Liver (tissue), 9 donors: ENCODE measurements around the gene RINL. TPM values are rescaled to one million over a fixed set of nuclear protein-coding genes. Genes with fewer than 3 reads are reported as not detected.

Experiments
- DNase-seq: peaks from one replicate; pipeline ENCODE4 v3.0.0-alpha.2; 2017; ENCODE audit warnings: low spot score
- H3K27ac ChIP-seq, 2 donors: one replicate each; pipeline ENCODE4 v1.7.0; 2013; ENCODE audit warnings: inconsistent platforms in 2 of 2, low read length in 2 of 2, control low read depth in 1 of 2, low read depth in 1 of 2, mild to moderate bottlenecking in 1 of 2
- H3K27me3 ChIP-seq, 4 donors: one replicate each; pipeline versions ENCODE4 v1.6.1 to v1.7.0; 2013; ENCODE audit warnings: low read length in 3 of 4, inconsistent platforms in 1 of 4, mild to moderate bottlenecking in 1 of 4, moderate library complexity in 1 of 4; ENCODE audit not compliant: control insufficient read depth in 4 of 4, insufficient read depth in 4 of 4
- H3K36me3 ChIP-seq, 4 donors: one replicate each; pipeline versions ENCODE4 v1.6.1 to v1.7.0; 2013; ENCODE audit warnings: low read length in 3 of 4, mild to moderate bottlenecking in 3 of 4, low read depth in 1 of 4, moderate library complexity in 1 of 4; ENCODE audit not compliant: control insufficient read depth in 4 of 4, insufficient read depth in 3 of 4
- H3K4me1 ChIP-seq, 4 donors: one replicate each; pipeline versions ENCODE4 v1.6.1 to v1.7.0; 2013; ENCODE audit warnings: low read length in 3 of 4, mild to moderate bottlenecking in 3 of 4, moderate library complexity in 1 of 4; ENCODE audit not compliant: control insufficient read depth in 4 of 4, insufficient read depth in 4 of 4
- H3K4me3 ChIP-seq, 3 donors: one replicate each; pipeline versions ENCODE4 v1.6.1 to v1.7.0; 2013; ENCODE audit warnings: low read length in 3 of 3, control low read depth in 1 of 3, low read depth in 1 of 3, mild to moderate bottlenecking in 1 of 3
- H3K9ac ChIP-seq, 2 donors: one replicate each; pipeline ENCODE4 v1.7.0; 2013; ENCODE audit warnings: low read length in 2 of 2, mild to moderate bottlenecking in 2 of 2, moderate library complexity in 2 of 2, control low read depth in 1 of 2, low read depth in 1 of 2
- H3K9me3 ChIP-seq, 4 donors: one replicate each; pipeline versions ENCODE4 v1.6.1 to v1.7.0; 2013; ENCODE audit warnings: low read length in 3 of 4; ENCODE audit not compliant: control insufficient read depth in 4 of 4
- CTCF ChIP-seq: fragments of 150-350 bp; IDR thresholded peaks from 2 replicates; pipeline ENCODE4 v1.5.1; 2017; ENCODE audit warnings: improper control_type of control experiment, low read depth, low read length; ENCODE audit not compliant: missing input control
- FOXA1 ChIP-seq: IDR thresholded peaks from 2 replicates; pipeline ENCODE4 v1.6.1; 2016; ENCODE audit warnings: antibody characterized with exemption
- FOXA2 ChIP-seq: IDR thresholded peaks from 2 replicates; pipeline ENCODE4 v1.6.1; 2016; ENCODE audit warnings: antibody characterized with exemption
- GABPA ChIP-seq, 2 donors: IDR thresholded peaks in 1 of 2; conservative IDR thresholded peaks in 1 of 2; 2 replicates each; pipeline ENCODE4 v1.6.1; 2016; ENCODE audit warnings: antibody characterized with exemption in 2 of 2, mild to moderate bottlenecking in 1 of 2, moderate library complexity in 1 of 2
- HNF4A ChIP-seq, 2 donors: conservative IDR thresholded peaks; 2 replicates each; pipeline ENCODE4 v1.6.1; 2016; ENCODE audit warnings: antibody characterized with exemption in 2 of 2, mild to moderate bottlenecking in 2 of 2
- JUND ChIP-seq, 2 donors: IDR thresholded peaks; 2 replicates each; pipeline ENCODE4 v1.6.1; 2016; ENCODE audit warnings: antibody characterized with exemption in 2 of 2
- NR2F2 ChIP-seq: IDR thresholded peaks from 2 replicates; pipeline ENCODE4 v1.6.1; 2016; ENCODE audit warnings: antibody characterized with exemption
- RXRA ChIP-seq, 2 donors: IDR thresholded peaks; 2 replicates each; pipeline ENCODE4 v1.6.1; 2017 to 2018; ENCODE audit warnings: antibody characterized with exemption in 2 of 2, mild to moderate bottlenecking in 1 of 2
- SP1 ChIP-seq: IDR thresholded peaks from 2 replicates; pipeline ENCODE4 v1.6.1; 2018; ENCODE audit warnings: antibody characterized with exemption, mild to moderate bottlenecking
- TAF1 ChIP-seq: conservative IDR thresholded peaks from 2 replicates; pipeline ENCODE4 v1.6.1; 2016; ENCODE audit warnings: antibody characterized with exemption, mild to moderate bottlenecking
- YY1 ChIP-seq: IDR thresholded peaks from 2 replicates; pipeline ENCODE4 v1.6.1; 2016; ENCODE audit warnings: antibody characterized with exemption, mild to moderate bottlenecking
- WGBS: extraction: QIAGEN DNeasy Blood & Tissue Kit; methylation state at CpG from one replicate; pipeline ENCODE4 v1.1.7; 2013; 5-methylcytosine and 5-hydroxymethylcytosine counted together
- polyA plus RNA-seq, 2 donors: library from polyadenylated mRNA; stranded (reverse) in 1 of 2; unstranded in 1 of 2; fragments of 200-250 nt in 1 of 2; fragments of >200 nt in 1 of 2; fragmentation: Nextera tagmentation in 1 of 2; extraction: Ambion mirVana in 1 of 2; gene quantifications; one replicate each; pipeline versions ENCODE4 v1.2.1 to v1.2.3, GENCODE V29; 2013 to 2015
- total RNA-seq, 2 donors: library from RNA; depleted of rRNA; stranded (reverse); fragments of >200 nt; gene quantifications; one replicate each; pipeline ENCODE4 v1.2.3, GENCODE V29; 2014
- TF ChIP-seq, protein P1 (sequence below): IDR thresholded peaks from 2 replicates; pipeline ENCODE4 v1.6.1; 2016; ENCODE audit warnings: antibody characterized with exemption, mild to moderate bottlenecking
- donor health status: healthy.
- donor health status: healthy.
- donor health status: healthy.
- donor health status: healthy.
- donor health status: healthy.

RINL gene
- total and polyA plus RNA-seq, 4 donors = 4.9 to 8.7 (median 5.5) TPM

DNA sequence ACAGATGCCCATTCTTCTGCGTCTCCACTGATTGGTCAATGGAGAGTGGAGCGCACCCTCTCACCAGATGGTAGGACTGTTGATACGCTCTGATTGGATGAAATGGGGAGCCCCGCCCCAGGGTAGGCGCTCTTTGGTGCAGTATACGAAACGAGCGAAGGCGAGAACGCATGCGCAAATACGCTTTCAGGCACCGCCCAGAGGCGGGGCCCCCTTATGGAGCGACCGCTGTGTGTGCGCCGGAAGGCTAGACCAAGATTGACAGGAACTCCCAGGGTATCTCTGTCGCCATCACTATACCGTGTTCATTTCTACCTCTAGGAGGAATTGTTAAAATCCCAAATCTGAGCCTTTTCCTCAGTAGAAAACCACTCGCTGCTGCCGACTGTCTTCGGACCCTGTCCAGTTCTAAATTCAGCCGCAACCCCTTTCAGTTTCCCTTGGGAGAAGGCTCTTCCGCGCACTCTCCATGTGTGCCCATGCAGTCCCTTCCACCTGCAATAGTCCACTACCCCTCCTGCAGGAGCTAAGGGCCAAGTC is 27.6 kb downstream of the RINL start (continued):
- TF ChIP-seq, protein P1, sequence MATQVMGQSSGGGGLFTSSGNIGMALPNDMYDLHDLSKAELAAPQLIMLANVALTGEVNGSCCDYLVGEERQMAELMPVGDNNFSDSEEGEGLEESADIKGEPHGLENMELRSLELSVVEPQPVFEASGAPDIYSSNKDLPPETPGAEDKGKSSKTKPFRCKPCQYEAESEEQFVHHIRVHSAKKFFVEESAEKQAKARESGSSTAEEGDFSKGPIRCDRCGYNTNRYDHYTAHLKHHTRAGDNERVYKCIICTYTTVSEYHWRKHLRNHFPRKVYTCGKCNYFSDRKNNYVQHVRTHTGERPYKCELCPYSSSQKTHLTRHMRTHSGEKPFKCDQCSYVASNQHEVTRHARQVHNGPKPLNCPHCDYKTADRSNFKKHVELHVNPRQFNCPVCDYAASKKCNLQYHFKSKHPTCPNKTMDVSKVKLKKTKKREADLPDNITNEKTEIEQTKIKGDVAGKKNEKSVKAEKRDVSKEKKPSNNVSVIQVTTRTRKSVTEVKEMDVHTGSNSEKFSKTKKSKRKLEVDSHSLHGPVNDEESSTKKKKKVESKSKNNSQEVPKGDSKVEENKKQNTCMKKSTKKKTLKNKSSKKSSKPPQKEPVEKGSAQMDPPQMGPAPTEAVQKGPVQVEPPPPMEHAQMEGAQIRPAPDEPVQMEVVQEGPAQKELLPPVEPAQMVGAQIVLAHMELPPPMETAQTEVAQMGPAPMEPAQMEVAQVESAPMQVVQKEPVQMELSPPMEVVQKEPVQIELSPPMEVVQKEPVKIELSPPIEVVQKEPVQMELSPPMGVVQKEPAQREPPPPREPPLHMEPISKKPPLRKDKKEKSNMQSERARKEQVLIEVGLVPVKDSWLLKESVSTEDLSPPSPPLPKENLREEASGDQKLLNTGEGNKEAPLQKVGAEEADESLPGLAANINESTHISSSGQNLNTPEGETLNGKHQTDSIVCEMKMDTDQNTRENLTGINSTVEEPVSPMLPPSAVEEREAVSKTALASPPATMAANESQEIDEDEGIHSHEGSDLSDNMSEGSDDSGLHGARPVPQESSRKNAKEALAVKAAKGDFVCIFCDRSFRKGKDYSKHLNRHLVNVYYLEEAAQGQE = peak; percentile 84
- TF ChIP-seq SP1 (peak; percentile 28), GABPA (IDR thresholded peaks at IDR 0.05 in 1 of 2, conservative IDR thresholded peaks at IDR 0.05 in 1 of 2) (peak; percentile 36 to 82), HNF4A (conservative IDR thresholded peaks at IDR 0.05) (no peak)

GRCh38 chr19:38849860-38850435 is 28.1 kb downstream of the RINL start, which contains the start of gene HNRNPL:
HNRNPL (minus strand) TSS chr19:38849986; CDS start chr19:38849966, 20 bp downstream.
- peak within 1 kb of the TSS; percentile 100 for H3K27ac ChIP-seq
- H3K27me3 ChIP-seq = no peaks in the 10 kb centered on the region
- DNase-seq = peak; percentile 99
- H3K4me1 ChIP-seq = peaks cover 5 to 45% (median 33%) of the 10 kb centered on the region in 4 donors
- no peaks in the 10 kb centered on the region for H3K9me3 ChIP-seq
- TF ChIP-seq SP1 (peak; percentile 98), JUND (IDR thresholded peaks at IDR 0.05) (peak; percentile 11 to 14), FOXA1 (no peak), GABPA (IDR thresholded peaks at IDR 0.05 in 1 of 2, conservative IDR thresholded peaks at IDR 0.05 in 1 of 2) (peak in 1 of 2 donors; percentile 86), HNF4A (conservative IDR thresholded peaks at IDR 0.05) (peak in 1 of 2 donors; percentile 36), FOXA2 (peak; percentile 21), TAF1 (peak; percentile 28), CTCF (peak; percentile 49), NR2F2 (no peak), YY1 (no peak), RXRA (IDR thresholded peaks at IDR 0.05) (peak in 1 of 2 donors; percentile 41)
- TF ChIP-seq, protein P1 = peak; percentile 7
- peaks cover 8 to 21% (median 20%) of the 10 kb centered on the region in 4 donors for H3K36me3 ChIP-seq
- under 1% methylated on average over 50 of the region's 50 CpGs for WGBS
- H3K4me3 ChIP-seq = peak within 1 kb of the TSS; percentile 74 to 94 (median 93)
- H3K9ac ChIP-seq = peak within 1 kb of the TSS; percentile 84 to 100
